Stimulated activated CD8-positive, alpha-beta memory T cell treated with anti-CD3 and anti-CD28 coated beads, Interleukin-12 subunit alpha, Interleukin-12 subunit beta, amount 100 ng/mL, for 1 hour (primary cell): ENCODE results near the gene OLFM2.
A peak's percentile ranks its signal among the peaks of the same experiment; 100 is the strongest.
"Not testable (repeated sequence)": the region's sequence is repeated elsewhere in the genome, so short reads cannot be mapped to it uniquely, and the experiment has no call there.

Experiments
- DNase-seq: peaks from one replicate; pipeline ENCODE4 v3.0.0-alpha.2; 2020; ENCODE audit warnings: low read depth

The OLFM2 gene

GRCh38 chr19:9941671-9942070 is 5.4 kb upstream of the OLFM2 start:
- no peak for DNase-seq

GRCh38 chr19:9941231-9941630 is 4.9 kb upstream of the OLFM2 start:
- no peak for DNase-seq

- DNase-seq: no peak
These were observed 4.5 kb upstream of the OLFM2 start for GRCh38 chr19:9940778-9941177.

GRCh38 chr19:9939301-9939913 is 3.1 kb upstream of the OLFM2 start:
- no peak for DNase-seq

GRCh38 chr19:9937001-9937411 is 691 bp upstream of the OLFM2 start:
- DNase-seq: no peak

- no peak for DNase-seq
These were observed 599 bp downstream of the OLFM2 start for GRCh38 chr19:9935506-9936325.

GRCh38 chr19:9934132-9934950 is 2.0 kb downstream of the OLFM2 start:
- DNase-seq: peak; percentile 66

GRCh38 chr19:9932835-9933234 is 3.5 kb downstream of the OLFM2 start:
- DNase-seq: no peak

- DNase-seq: no peak
These were observed 4.7 kb downstream of the OLFM2 start for GRCh38 chr19:9931629-9932028.

GRCh38 chr19:9923440-9923839 is 12.9 kb downstream of the OLFM2 start:
- DNase-seq: no peak

GRCh38 chr19:9922782-9923379 is 13.4 kb downstream of the OLFM2 start:
- DNase-seq: not testable (repeated sequence)

- no peak for DNase-seq
These were observed 19.0 kb downstream of the OLFM2 start for GRCh38 chr19:9917321-9917720.

- no peak for DNase-seq
These were observed 19.6 kb downstream of the OLFM2 start for GRCh38 chr19:9916719-9917118.

GRCh38 chr19:9914315-9915207 is 21.8 kb downstream of the OLFM2 start:
- DNase-seq: peak; percentile 58

- DNase-seq: no peak
These were observed 22.4 kb downstream of the OLFM2 start for GRCh38 chr19:9914001-9914314.

GRCh38 chr19:9913237-9914000 is 22.9 kb downstream of the OLFM2 start:
- DNase-seq: no peak

- no peak for DNase-seq
These were observed 23.6 kb downstream of the OLFM2 start for GRCh38 chr19:9912551-9913236.

GRCh38 chr19:9911524-9912185 is 24.7 kb downstream of the OLFM2 start:
- DNase-seq: no peak

GRCh38 chr19:9910625-9911024 is 25.7 kb downstream of the OLFM2 start:
- no peak for DNase-seq

- DNase-seq: no peak
These were observed 27.1 kb downstream of the OLFM2 start for GRCh38 chr19:9909251-9909650.
